ENCODE results near the gene PLB1.

DNA sequence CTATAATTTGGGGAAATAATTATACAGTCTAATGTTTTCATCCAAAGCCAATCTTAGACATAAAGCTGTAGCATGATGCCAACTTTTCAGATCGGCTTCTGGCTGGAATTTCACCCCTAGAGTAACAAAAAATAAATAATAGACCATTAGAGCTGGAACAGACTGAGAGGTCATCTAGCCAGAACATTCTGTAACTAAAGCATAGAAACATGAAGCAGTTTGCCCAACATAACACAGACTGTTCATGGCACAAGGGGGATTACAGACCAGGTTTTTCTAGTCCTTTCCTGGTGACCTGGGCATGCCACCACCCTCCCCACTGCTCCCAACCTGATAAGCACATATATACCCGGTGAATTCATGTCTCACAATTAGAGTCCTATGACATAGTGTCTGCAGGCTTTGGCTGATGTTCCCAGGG is 139.3 kb downstream of the PLB1 start:
- TF ChIP-seq CTCF (IDR thresholded peaks at IDR 0.05) (no peak), POLR2A (IDR thresholded peaks at IDR 0.05) (no peak)

All from adrenal gland (tissue), 5 donors.